DOHH2 (cell line): ENCODE measurements around the gene GOLGA6L9.
"Not testable (repeated sequence)": the region's sequence is repeated elsewhere in the genome, so short reads cannot be mapped to it uniquely, and the experiment has no call there.

ENCODE experiments used
- H3F3A ChIP-seq: fragments of 200-600 bp; sonication (generic), shearing (Covaris generic); 2 replicates; pipeline ENCODE4 v1.6.0; 2016; ENCODE audit warnings: antibody characterized with exemption, mild to moderate bottlenecking; ENCODE audit not compliant: control insufficient read depth, insufficient read depth
- H3K27ac ChIP-seq: fragments of 200-600 bp; sonication (generic); 2 replicates; pipeline ENCODE4 v1.5.1; 2014; ENCODE audit warnings: low read depth, mild to moderate bottlenecking, low read length, moderate library complexity
- H3K27me3 ChIP-seq: fragments of 200-600 bp; sonication (generic); 2 replicates; pipeline ENCODE4 v1.6.1; 2014; ENCODE audit warnings: mild to moderate bottlenecking, low read length, mixed read lengths; ENCODE audit not compliant: control insufficient read depth
- H3K36me3 ChIP-seq: fragments of 200-600 bp; sonication (generic); 2 replicates; pipeline ENCODE4 v1.6.1; 2014; ENCODE audit warnings: mild to moderate bottlenecking, low read length, moderate library complexity, mixed read lengths; ENCODE audit not compliant: control insufficient read depth
- H3K4me1 ChIP-seq: fragments of 200-600 bp; sonication (generic); 2 replicates; pipeline ENCODE4 v1.6.1; 2014; ENCODE audit warnings: mild to moderate bottlenecking, low read length, mixed read lengths; ENCODE audit not compliant: control insufficient read depth
- H3K4me2 ChIP-seq: fragments of 200-600 bp; sonication (generic); 2 replicates; pipeline ENCODE4 v1.6.0; 2014; ENCODE audit warnings: mild to moderate bottlenecking, low read length, moderate library complexity
- H3K4me3 ChIP-seq: fragments of 200-600 bp; sonication (generic); 2 replicates; pipeline ENCODE4 v1.5.1; 2014; ENCODE audit warnings: mild to moderate bottlenecking, low read length, mixed read lengths
- H3K79me2 ChIP-seq: fragments of 200-600 bp; sonication (generic); 2 replicates; pipeline ENCODE4 v1.6.1; 2014; ENCODE audit warnings: mild to moderate bottlenecking, low read length, mixed read lengths; ENCODE audit not compliant: control insufficient read depth
- H3K9me2 ChIP-seq: fragments of 200-600 bp; sonication (generic); replicated peaks from 2 replicates; pipeline ENCODE4 v1.6.1; 2014; ENCODE audit warnings: mild to moderate bottlenecking, low read length, mixed read lengths; ENCODE audit not compliant: control insufficient read depth
- H3K9me3 ChIP-seq: fragments of 200-600 bp; sonication (generic); 2 replicates; pipeline ENCODE4 v1.6.1; 2014; ENCODE audit warnings: antibody characterized with exemption, low read length, mixed read lengths; ENCODE audit not compliant: control insufficient read depth, insufficient read depth
- H4K20me1 ChIP-seq: fragments of 200-600 bp; sonication (generic); 2 replicates; pipeline ENCODE4 v1.6.0; 2014; ENCODE audit warnings: low read depth, mild to moderate bottlenecking, antibody characterized with exemption, low read length, moderate library complexity; ENCODE audit not compliant: control insufficient read depth, insufficient read depth

The GOLGA6L9 gene

GRCh38 chr15:82477343-82478057 lies 47.9 kb downstream of the GOLGA6L9 start:
- H3K36me3 ChIP-seq, H3K27ac ChIP-seq, H3K9me3 ChIP-seq: not testable (repeated sequence)

More at GRCh38 chr15:82477343-82478057, 47.9 kb downstream of the GOLGA6L9 start:
- not testable (repeated sequence) for H4K20me1 ChIP-seq, H3K9me2 ChIP-seq, H3K4me2 ChIP-seq, H3K4me3 ChIP-seq, H3F3A ChIP-seq, H3K4me1 ChIP-seq, H3K79me2 ChIP-seq, H3K27me3 ChIP-seq
